ENCODE results near the gene KTN1. TPM values are rescaled to one million over a fixed set of nuclear protein-coding genes. Genes with fewer than 3 reads are reported as not detected.

Gene KTN1
- total and polyA plus RNA-seq, 2 experiments from 2014 or later: 124 to 607 TPM

DNA sequence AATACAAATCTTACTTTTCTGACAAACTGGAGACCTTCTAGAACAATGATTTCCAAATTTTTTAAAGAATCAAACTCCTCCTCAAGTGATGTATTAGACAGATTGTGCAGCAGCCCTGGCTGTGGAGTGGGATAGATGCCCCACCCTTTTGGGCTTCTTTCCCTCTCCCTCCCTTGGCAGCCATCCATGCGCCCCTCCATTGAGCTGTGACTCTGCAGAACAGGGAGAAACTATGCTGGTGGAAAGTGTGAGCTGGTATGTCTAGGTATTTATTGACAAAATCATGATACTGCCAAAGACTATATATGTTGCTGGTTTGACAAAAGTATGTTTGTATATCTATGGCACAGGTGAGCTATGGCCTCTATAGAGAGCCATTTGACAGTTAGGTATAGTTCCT lies 138.5 kb downstream of the KTN1 start:
- Histone ChIP-seq H4K20me1 (replicated peaks; ENCODE audit: insufficient read depth) (no peaks in the 10 kb centered on the region), H3K4me2 (no peak overlapping the region), H3K27me3 (ENCODE audit: insufficient read depth) (no peaks in the 10 kb centered on the region), H3K4me3 (no peak overlapping the region), H2AFZ (no peak overlapping the region), H3K79me2 (replicated peaks; ENCODE audit: insufficient read depth) (no peaks in the 10 kb centered on the region), H3K4me1 (ENCODE audit: insufficient read depth) (no peaks in the 10 kb centered on the region), H3F3A (replicated peaks; ENCODE audit: low read depth) (no peaks in the 10 kb centered on the region), H3K36me3 (ENCODE audit: insufficient read depth) (no peaks in the 10 kb centered on the region), H3K27ac (ENCODE audit: low read depth) (no peak overlapping the region), H3K9me2 (ENCODE audit: insufficient read depth) (peaks cover 4% of the 10 kb centered on the region; the same call in 1 of the 2 replicates)
- H3K27ac Mint-ChIP-seq: no peak overlapping the region
- no peaks in the 10 kb centered on the region for H3K27me3 Mint-ChIP-seq (ENCODE audit: insufficient read depth, low read depth, poor library complexity)
- peaks cover 5% of the 10 kb centered on the region for H3K4me1 Mint-ChIP-seq
- no peak for ATAC-seq
- DNase-seq (ENCODE audit: low spot score): no peak
- H3K9me3 Mint-ChIP-seq: no peaks in the 10 kb centered on the region; the same call in 2 of the 3 replicates
- no peak overlapping the region for H3K4me3 Mint-ChIP-seq
- TF ChIP-seq POLR2AphosphoS5 (IDR thresholded peaks at IDR 0.05; ENCODE audit: low read depth): no peak
- TF ChIP-seq ZNF331 (CRISPR knock-in tag; IDR thresholded peaks at IDR 0.05; ENCODE audit: low read depth): no peak
- TF ChIP-seq, protein P1, sequence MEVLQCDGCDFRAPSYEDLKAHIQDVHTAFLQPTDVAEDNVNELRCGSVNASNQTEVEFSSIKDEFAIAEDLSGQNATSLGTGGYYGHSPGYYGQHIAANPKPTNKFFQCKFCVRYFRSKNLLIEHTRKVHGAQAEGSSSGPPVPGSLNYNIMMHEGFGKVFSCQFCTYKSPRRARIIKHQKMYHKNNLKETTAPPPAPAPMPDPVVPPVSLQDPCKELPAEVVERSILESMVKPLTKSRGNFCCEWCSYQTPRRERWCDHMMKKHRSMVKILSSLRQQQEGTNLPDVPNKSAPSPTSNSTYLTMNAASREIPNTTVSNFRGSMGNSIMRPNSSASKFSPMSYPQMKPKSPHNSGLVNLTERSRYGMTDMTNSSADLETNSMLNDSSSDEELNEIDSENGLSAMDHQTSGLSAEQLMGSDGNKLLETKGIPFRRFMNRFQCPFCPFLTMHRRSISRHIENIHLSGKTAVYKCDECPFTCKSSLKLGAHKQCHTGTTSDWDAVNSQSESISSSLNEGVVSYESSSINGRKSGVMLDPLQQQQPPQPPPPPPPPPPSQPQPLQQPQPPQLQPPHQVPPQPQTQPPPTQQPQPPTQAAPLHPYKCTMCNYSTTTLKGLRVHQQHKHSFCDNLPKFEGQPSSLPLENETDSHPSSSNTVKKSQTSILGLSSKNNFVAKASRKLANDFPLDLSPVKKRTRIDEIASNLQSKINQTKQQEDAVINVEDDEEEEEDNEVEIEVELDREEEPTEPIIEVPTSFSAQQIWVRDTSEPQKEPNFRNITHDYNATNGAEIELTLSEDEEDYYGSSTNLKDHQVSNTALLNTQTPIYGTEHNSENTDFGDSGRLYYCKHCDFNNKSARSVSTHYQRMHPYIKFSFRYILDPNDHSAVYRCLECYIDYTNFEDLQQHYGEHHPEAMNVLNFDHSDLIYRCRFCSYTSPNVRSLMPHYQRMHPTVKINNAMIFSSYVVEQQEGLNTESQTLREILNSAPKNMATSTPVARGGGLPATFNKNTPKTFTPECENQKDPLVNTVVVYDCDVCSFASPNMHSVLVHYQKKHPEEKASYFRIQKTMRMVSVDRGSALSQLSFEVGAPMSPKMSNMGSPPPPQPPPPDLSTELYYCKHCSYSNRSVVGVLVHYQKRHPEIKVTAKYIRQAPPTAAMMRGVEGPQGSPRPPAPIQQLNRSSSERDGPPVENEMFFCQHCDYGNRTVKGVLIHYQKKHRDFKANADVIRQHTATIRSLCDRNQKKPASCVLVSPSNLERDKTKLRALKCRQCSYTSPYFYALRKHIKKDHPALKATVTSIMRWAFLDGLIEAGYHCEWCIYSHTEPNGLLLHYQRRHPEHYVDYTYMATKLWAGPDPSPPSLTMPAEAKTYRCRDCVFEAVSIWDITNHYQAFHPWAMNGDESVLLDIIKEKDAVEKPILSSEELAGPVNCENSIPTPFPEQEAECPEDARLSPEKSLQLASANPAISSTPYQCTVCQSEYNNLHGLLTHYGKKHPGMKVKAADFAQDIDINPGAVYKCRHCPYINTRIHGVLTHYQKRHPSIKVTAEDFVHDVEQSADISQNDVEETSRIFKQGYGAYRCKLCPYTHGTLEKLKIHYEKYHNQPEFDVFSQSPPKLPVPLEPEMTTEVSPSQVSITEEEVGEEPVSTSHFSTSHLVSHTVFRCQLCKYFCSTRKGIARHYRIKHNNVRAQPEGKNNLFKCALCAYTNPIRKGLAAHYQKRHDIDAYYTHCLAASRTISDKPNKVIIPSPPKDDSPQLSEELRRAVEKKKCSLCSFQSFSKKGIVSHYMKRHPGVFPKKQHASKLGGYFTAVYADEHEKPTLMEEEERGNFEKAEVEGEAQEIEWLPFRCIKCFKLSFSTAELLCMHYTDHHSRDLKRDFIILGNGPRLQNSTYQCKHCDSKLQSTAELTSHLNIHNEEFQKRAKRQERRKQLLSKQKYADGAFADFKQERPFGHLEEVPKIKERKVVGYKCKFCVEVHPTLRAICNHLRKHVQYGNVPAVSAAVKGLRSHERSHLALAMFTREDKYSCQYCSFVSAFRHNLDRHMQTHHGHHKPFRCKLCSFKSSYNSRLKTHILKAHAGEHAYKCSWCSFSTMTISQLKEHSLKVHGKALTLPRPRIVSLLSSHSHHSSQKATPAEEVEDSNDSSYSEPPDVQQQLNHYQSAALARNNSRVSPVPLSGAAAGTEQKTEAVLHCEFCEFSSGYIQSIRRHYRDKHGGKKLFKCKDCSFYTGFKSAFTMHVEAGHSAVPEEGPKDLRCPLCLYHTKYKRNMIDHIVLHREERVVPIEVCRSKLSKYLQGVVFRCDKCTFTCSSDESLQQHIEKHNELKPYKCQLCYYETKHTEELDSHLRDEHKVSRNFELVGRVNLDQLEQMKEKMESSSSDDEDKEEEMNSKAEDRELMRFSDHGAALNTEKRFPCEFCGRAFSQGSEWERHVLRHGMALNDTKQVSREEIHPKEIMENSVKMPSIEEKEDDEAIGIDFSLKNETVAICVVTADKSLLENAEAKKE (CRISPR knock-in tag; IDR thresholded peaks at IDR 0.05): no peak
- no peak for TF ChIP-seq CREB1 (CRISPR knock-in tag; IDR thresholded peaks at IDR 0.05; ENCODE audit: low read depth)
- no peak for TF ChIP-seq ZNF114 (CRISPR knock-in tag; IDR thresholded peaks at IDR 0.05)
- TF ChIP-seq STAT1 (IDR thresholded peaks at IDR 0.05; ENCODE audit: unreplicated experiment): no peak
- TF ChIP-seq EZH2phosphoT487 (IDR thresholded peaks at IDR 0.05; ENCODE audit: unreplicated experiment): no peak
- TF ChIP-seq EZH2 (IDR thresholded peaks at IDR 0.05; ENCODE audit: low read depth, unreplicated experiment): no peak
- TF ChIP-seq REST (IDR thresholded peaks at IDR 0.05; ENCODE audit: unreplicated experiment): no peak
- TF ChIP-seq JUNB (IDR thresholded peaks at IDR 0.05; ENCODE audit: unreplicated experiment): no peak
- no peak for TF ChIP-seq ETS1 (IDR thresholded peaks at IDR 0.05)
- TF ChIP-seq NANOG (IDR thresholded peaks at IDR 0.05; ENCODE audit: borderline replicate concordance): no peak
- no peaks in the 10 kb centered on the region for H3K36me3 Mint-ChIP-seq (ENCODE audit: low read depth)
